Lower leg skin (tissue), 3 donors: Measurements from ENCODE around the gene NR5A2.

Experiments used
- POLR2A ChIP-seq, 2 donors: fragments of 450-650 bp; IDR thresholded peaks; one replicate each; pipeline ENCODE4 v1.6.1; 2016 to 2017; ENCODE audit warnings: antibody characterized with exemption in 2 of 2, mild to moderate bottlenecking in 1 of 2, moderate library complexity in 1 of 2
- TF ChIP-seq, protein P1 (sequence below), 3 donors: fragments of 450-650 bp; IDR thresholded peaks; one replicate each; pipeline ENCODE4 v1.5.1; 2016; ENCODE audit warnings: antibody characterized with exemption in 3 of 3, mild to moderate bottlenecking in 3 of 3, moderate library complexity in 2 of 3

DNA sequence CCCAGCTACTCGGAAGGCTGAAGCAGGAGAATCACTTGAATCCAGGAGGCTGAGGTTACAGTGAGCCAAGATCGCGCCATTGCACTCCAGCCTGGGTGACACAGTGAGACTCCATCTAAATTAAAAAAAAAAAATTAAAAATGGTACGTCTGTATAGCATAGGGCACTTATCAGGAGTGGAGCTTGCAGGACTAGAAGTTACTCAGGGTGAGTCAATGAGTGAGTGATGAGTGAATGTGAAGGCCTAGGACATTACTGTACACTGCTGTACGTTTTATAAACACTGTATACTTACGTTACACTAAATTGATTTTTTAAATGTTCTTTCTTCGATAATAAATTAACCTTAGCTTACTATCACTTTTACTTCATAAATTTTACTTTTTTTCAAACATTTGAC, 183.6 kb downstream of the NR5A2 start:
- TF ChIP-seq, protein P1, sequence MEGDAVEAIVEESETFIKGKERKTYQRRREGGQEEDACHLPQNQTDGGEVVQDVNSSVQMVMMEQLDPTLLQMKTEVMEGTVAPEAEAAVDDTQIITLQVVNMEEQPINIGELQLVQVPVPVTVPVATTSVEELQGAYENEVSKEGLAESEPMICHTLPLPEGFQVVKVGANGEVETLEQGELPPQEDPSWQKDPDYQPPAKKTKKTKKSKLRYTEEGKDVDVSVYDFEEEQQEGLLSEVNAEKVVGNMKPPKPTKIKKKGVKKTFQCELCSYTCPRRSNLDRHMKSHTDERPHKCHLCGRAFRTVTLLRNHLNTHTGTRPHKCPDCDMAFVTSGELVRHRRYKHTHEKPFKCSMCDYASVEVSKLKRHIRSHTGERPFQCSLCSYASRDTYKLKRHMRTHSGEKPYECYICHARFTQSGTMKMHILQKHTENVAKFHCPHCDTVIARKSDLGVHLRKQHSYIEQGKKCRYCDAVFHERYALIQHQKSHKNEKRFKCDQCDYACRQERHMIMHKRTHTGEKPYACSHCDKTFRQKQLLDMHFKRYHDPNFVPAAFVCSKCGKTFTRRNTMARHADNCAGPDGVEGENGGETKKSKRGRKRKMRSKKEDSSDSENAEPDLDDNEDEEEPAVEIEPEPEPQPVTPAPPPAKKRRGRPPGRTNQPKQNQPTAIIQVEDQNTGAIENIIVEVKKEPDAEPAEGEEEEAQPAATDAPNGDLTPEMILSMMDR (IDR thresholded peaks at IDR 0.05): no peak
- TF ChIP-seq POLR2A (IDR thresholded peaks at IDR 0.05): no peak
